ENCODE results near the gene VN1R4.
"Not testable (repeated sequence)": the region's sequence is repeated elsewhere in the genome, so short reads cannot be mapped to it uniquely, and the experiment has no call there.

DNA sequence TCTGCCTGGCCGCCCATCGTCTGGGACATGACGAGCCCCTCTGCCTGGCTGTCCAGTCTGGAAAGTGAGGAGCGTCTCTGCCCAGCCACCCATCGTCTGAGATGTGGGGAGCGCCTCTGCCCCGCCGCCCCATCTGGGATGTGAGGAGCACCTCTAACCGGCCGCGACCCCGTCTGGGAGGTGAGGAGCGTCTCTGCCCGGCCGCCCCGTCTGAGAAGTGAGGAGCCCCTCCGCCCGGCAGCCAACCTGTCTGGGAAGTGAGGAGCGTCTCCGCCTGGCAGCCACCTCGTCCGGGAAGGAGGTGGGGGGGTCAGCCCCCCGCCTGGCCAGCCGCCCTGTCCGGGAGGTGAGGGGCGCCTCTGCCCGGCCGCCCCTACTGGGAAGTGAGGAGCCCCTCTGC lies 44.8 kb downstream of the VN1R4 start:
- not testable (repeated sequence) for TF ChIP-seq POLR2AphosphoS5, TCF7L2 (IDR thresholded peaks at IDR 0.05; ENCODE audit: low read depth, low read length)
- TF ChIP-seq, protein P1, sequence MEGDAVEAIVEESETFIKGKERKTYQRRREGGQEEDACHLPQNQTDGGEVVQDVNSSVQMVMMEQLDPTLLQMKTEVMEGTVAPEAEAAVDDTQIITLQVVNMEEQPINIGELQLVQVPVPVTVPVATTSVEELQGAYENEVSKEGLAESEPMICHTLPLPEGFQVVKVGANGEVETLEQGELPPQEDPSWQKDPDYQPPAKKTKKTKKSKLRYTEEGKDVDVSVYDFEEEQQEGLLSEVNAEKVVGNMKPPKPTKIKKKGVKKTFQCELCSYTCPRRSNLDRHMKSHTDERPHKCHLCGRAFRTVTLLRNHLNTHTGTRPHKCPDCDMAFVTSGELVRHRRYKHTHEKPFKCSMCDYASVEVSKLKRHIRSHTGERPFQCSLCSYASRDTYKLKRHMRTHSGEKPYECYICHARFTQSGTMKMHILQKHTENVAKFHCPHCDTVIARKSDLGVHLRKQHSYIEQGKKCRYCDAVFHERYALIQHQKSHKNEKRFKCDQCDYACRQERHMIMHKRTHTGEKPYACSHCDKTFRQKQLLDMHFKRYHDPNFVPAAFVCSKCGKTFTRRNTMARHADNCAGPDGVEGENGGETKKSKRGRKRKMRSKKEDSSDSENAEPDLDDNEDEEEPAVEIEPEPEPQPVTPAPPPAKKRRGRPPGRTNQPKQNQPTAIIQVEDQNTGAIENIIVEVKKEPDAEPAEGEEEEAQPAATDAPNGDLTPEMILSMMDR (IDR thresholded peaks at IDR 0.05), result not testable (repeated sequence)
- TF ChIP-seq, protein P2, sequence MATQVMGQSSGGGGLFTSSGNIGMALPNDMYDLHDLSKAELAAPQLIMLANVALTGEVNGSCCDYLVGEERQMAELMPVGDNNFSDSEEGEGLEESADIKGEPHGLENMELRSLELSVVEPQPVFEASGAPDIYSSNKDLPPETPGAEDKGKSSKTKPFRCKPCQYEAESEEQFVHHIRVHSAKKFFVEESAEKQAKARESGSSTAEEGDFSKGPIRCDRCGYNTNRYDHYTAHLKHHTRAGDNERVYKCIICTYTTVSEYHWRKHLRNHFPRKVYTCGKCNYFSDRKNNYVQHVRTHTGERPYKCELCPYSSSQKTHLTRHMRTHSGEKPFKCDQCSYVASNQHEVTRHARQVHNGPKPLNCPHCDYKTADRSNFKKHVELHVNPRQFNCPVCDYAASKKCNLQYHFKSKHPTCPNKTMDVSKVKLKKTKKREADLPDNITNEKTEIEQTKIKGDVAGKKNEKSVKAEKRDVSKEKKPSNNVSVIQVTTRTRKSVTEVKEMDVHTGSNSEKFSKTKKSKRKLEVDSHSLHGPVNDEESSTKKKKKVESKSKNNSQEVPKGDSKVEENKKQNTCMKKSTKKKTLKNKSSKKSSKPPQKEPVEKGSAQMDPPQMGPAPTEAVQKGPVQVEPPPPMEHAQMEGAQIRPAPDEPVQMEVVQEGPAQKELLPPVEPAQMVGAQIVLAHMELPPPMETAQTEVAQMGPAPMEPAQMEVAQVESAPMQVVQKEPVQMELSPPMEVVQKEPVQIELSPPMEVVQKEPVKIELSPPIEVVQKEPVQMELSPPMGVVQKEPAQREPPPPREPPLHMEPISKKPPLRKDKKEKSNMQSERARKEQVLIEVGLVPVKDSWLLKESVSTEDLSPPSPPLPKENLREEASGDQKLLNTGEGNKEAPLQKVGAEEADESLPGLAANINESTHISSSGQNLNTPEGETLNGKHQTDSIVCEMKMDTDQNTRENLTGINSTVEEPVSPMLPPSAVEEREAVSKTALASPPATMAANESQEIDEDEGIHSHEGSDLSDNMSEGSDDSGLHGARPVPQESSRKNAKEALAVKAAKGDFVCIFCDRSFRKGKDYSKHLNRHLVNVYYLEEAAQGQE (IDR thresholded peaks at IDR 0.05; ENCODE audit: insufficient read depth in 1 of 2, low read depth in 2 of 2, low read length in 1 of 2), result not testable (repeated sequence)
